Measurements from ENCODE around the gene MCTP2. TPM values are rescaled to one million over a fixed set of nuclear protein-coding genes. Genes with fewer than 3 reads are reported as not detected.

Gene MCTP2
- total RNA-seq, 4 donors from 2014 or later = 0.13 to 2.0 (median 0.43) TPM

DNA sequence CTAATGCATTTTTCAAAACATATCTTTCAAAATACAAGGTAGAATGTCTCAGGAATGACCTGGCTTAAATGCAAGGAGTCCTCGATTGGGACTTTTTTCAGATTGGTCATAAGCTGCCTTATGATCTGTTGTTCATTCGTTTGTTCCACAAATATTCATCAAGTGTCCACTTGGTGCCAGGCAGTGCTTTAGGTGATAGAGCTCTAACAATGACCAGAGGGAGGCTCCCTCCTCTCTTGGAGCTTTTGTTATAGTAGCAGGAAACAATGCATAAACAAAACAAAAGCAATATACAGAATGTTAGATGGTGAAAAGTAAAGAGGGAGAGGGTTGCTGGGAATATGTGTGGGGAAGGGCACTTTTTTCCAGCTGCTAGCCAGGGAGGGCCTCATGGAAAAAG is 156.1 kb downstream of the MCTP2 start:
- H3K27me3 ChIP-seq = no peaks in the 10 kb centered on the region
- DNase-seq (no peak), ATAC-seq (no peak)
- intact Hi-C loops (cut with DNase I; ENCODE audit: low total_unique reads) = no loop called here
- H3K4me3 ChIP-seq = no peak overlapping the region
- H3K27ac ChIP-seq = no peak overlapping the region
- no peaks in the 10 kb centered on the region for H3K9me3 ChIP-seq
- TF ChIP-seq CTCF (IDR thresholded peaks at IDR 0.05 in 4 of 5, conservative IDR thresholded peaks at IDR 0.05 in 1 of 5) = no peak
- TF ChIP-seq POLR2A (IDR thresholded peaks at IDR 0.05) = no peak
- no peaks in the 10 kb centered on the region for H3K4me1 ChIP-seq
- H3K36me3 ChIP-seq = no peaks in the 10 kb centered on the region
- in situ Hi-C loops (cut with MboI; ENCODE audit: low sequenced_read_pairs in 4 of 4) = no loop called here

- in situ Hi-C loops (cut with MboI; ENCODE audit: low sequenced_read_pairs in 4 of 4) = no loop called here
- H3K27ac ChIP-seq = no peak overlapping the region
- ATAC-seq = no peak
- intact Hi-C loops (cut with DNase I; ENCODE audit: low total_unique reads) = no loop called here
- H3K9me3 ChIP-seq = no peaks in the 10 kb centered on the region
- H3K4me1 ChIP-seq = no peaks in the 10 kb centered on the region
- no peaks in the 10 kb centered on the region for H3K36me3 ChIP-seq
- no peak for DNase-seq
- no peak for TF ChIP-seq POLR2A (IDR thresholded peaks at IDR 0.05)
- TF ChIP-seq CTCF (IDR thresholded peaks at IDR 0.05 in 4 of 5, conservative IDR thresholded peaks at IDR 0.05 in 1 of 5) = no peak
- H3K4me3 ChIP-seq = no peak overlapping the region
- no peaks in the 10 kb centered on the region for H3K27me3 ChIP-seq
Measured at GRCh38 chr15:94387849-94388441, 156.6 kb downstream of the MCTP2 start.

GRCh38 chr15:94395640-94396039 is 164.3 kb downstream of the MCTP2 start:
- Histone ChIP-seq H3K4me1 (peaks cover 0 to 4% of the 10 kb centered on the region in 2 donors), H3K4me3 (no peak overlapping the region), H3K27me3 (no peaks in the 10 kb centered on the region), H3K27ac (no peak overlapping the region), H3K36me3 (no peaks in the 10 kb centered on the region), H3K9me3 (no peaks in the 10 kb centered on the region)
- in situ Hi-C loops (cut with MboI; ENCODE audit: low sequenced_read_pairs in 4 of 4) (no loop called here), intact Hi-C loops (cut with DNase I; ENCODE audit: low total_unique reads) (no loop called here)
- no peak for DNase-seq
- ATAC-seq = no peak
- TF ChIP-seq CTCF (IDR thresholded peaks at IDR 0.05 in 4 of 5, conservative IDR thresholded peaks at IDR 0.05 in 1 of 5) (no peak), POLR2A (IDR thresholded peaks at IDR 0.05) (no peak)

- no peaks in the 10 kb centered on the region for H3K36me3 ChIP-seq
- peaks cover 0 to 4% of the 10 kb centered on the region in 2 donors for H3K4me1 ChIP-seq
- in situ Hi-C loops (cut with MboI; ENCODE audit: low sequenced_read_pairs in 4 of 4) (no loop called here), intact Hi-C loops (cut with DNase I; ENCODE audit: low total_unique reads) (no loop called here)
- no peak overlapping the region for H3K4me3 ChIP-seq
- DNase-seq (no peak), ATAC-seq (no peak)
- TF ChIP-seq POLR2A (IDR thresholded peaks at IDR 0.05) = no peak
- no peak for TF ChIP-seq CTCF (IDR thresholded peaks at IDR 0.05 in 4 of 5, conservative IDR thresholded peaks at IDR 0.05 in 1 of 5)
- no peak overlapping the region for H3K27ac ChIP-seq
- no peaks in the 10 kb centered on the region for H3K9me3 ChIP-seq
- H3K27me3 ChIP-seq = no peaks in the 10 kb centered on the region
Measured at GRCh38 chr15:94397337-94397736, 166.0 kb downstream of the MCTP2 start.

GRCh38 chr15:94398001-94398400 is 166.6 kb downstream of the MCTP2 start:
- H3K4me3 ChIP-seq = no peak overlapping the region
- no peak overlapping the region for H3K27ac ChIP-seq
- no peaks in the 10 kb centered on the region for H3K27me3 ChIP-seq
- H3K36me3 ChIP-seq = no peaks in the 10 kb centered on the region
- DNase-seq = no peak
- no peak for ATAC-seq
- in situ Hi-C loops (cut with MboI; ENCODE audit: low sequenced_read_pairs in 4 of 4) = no loop called here
- intact Hi-C loops (cut with DNase I; ENCODE audit: low total_unique reads) = no loop called here
- peaks cover 0 to 4% of the 10 kb centered on the region in 2 donors for H3K4me1 ChIP-seq
- H3K9me3 ChIP-seq = no peaks in the 10 kb centered on the region
- TF ChIP-seq POLR2A (IDR thresholded peaks at IDR 0.05) (no peak), CTCF (IDR thresholded peaks at IDR 0.05 in 4 of 5, conservative IDR thresholded peaks at IDR 0.05 in 1 of 5) (no peak)

All from gastrocnemius medialis (tissue), 4 donors.